Keratinocyte (primary cell): ENCODE data around the gene ABR.

Source experiments
- EZH2 ChIP-seq: IDR thresholded peaks from one replicate; pipeline ENCODE4 v1.6.1; 2012; ENCODE audit warnings: inconsistent platforms, mild to moderate bottlenecking, low read length, moderate library complexity
- TF ChIP-seq, protein P1 (sequence below), 3 experiments: IDR thresholded peaks in 1 of 3; conservative IDR thresholded peaks in 1 of 3; optimal IDR thresholded peaks in 1 of 3; 2 replicates in 2 of 3; 3 replicates in 1 of 3; pipeline versions ENCODE3 to v1.5.1; 2011; ENCODE audit warnings: low read length in 3 of 3, mild to moderate bottlenecking in 3 of 3, moderate library complexity in 2 of 3, control low read depth in 1 of 3, inconsistent platforms in 1 of 3; ENCODE audit not compliant: insufficient read depth in 2 of 3; ENCODE audit errors: extremely low read depth in 1 of 3

DNA sequence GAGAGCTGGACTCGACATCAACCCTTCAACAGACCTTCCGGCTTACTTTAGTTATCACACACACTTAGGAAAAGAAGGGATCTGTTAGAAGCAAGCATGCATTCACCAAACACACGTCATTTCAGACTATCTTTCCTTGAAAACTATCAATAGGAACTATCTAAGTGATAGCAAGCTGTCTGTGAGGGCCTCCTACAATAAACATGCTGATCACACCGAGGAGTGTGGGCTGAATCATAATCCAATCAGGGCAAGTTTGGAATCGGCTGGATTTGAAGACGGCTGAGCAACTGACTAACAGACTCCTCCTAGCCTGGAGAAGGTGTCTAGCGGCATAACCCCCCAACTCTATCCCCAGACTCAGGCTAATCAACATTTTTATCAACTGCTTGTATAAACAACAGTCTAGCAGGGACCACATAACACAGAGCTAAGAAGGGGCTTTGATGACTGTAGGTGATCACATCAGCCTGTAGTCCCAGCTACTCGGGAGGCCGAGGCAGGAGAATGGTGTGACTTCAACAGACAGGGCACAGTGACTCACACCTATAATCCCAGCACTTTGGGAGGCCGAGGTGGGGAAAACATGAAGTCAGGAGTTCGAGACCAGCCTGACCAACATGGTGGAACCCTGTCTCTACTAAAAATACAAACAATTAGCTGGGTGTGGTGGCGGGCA, 214.3 kb downstream of the ABR start:
- TF ChIP-seq, protein P1, sequence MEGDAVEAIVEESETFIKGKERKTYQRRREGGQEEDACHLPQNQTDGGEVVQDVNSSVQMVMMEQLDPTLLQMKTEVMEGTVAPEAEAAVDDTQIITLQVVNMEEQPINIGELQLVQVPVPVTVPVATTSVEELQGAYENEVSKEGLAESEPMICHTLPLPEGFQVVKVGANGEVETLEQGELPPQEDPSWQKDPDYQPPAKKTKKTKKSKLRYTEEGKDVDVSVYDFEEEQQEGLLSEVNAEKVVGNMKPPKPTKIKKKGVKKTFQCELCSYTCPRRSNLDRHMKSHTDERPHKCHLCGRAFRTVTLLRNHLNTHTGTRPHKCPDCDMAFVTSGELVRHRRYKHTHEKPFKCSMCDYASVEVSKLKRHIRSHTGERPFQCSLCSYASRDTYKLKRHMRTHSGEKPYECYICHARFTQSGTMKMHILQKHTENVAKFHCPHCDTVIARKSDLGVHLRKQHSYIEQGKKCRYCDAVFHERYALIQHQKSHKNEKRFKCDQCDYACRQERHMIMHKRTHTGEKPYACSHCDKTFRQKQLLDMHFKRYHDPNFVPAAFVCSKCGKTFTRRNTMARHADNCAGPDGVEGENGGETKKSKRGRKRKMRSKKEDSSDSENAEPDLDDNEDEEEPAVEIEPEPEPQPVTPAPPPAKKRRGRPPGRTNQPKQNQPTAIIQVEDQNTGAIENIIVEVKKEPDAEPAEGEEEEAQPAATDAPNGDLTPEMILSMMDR (optimal IDR thresholded peaks at IDR 0.05 in 1 of 3, IDR thresholded peaks at IDR 0.05 in 1 of 3, conservative IDR thresholded peaks at IDR 0.05 in 1 of 3; ENCODE audit: extremely low read depth in 1 of 3, insufficient read depth in 2 of 3, low read length in 3 of 3) = no peak
- no peak for TF ChIP-seq EZH2
